ENCODE data around the gene CACNA1B. TPM values are rescaled to one million over a fixed set of nuclear protein-coding genes. Genes with fewer than 3 reads are reported as not detected.

The CACNA1B gene
- total RNA-seq, 1 experiment from 2014 or later, result 7.8 TPM

DNA sequence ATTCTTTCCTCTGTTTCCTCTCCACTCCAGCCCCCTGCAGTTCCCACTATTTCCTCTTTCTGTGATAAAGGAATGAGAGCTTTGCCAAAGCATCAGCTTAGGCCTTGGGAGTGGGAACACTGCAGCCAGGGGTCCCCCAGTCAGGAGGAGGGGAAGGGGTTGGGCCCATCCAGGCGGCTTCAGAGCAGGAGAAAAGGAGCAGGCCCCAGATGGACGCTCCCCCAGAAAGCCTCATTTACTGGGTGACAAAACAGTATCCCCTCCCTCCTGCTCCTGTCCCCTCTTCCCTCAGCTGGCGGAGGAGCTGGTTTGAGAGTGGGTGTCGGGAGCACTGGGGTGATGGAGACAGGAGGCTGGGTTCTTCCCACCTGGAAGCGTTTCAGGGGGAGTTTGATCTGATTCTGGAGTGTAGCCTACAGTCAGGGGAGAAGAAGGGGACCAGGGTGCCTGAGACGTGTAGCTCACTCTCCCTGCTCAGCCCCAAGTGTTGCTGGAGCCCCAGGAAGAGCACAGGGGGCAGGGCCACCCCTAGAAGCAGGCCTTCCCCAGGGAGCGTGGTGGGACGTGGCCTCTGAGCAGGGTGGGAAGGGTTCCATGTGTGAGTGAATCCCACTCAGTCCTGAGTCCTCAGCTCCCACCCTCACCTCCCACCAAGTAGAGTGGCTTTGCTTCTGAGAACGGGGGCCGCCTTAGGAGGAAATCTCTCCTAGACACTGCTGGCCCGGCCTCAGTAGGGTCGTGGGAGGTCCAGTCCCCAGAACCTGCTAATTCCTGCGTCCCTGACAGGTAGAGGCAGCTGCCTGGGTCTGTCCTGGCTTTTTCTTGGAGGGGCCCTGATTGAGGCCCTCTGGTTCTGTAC is 173.1 kb downstream of the CACNA1B start:
- TF ChIP-seq, protein P1, sequence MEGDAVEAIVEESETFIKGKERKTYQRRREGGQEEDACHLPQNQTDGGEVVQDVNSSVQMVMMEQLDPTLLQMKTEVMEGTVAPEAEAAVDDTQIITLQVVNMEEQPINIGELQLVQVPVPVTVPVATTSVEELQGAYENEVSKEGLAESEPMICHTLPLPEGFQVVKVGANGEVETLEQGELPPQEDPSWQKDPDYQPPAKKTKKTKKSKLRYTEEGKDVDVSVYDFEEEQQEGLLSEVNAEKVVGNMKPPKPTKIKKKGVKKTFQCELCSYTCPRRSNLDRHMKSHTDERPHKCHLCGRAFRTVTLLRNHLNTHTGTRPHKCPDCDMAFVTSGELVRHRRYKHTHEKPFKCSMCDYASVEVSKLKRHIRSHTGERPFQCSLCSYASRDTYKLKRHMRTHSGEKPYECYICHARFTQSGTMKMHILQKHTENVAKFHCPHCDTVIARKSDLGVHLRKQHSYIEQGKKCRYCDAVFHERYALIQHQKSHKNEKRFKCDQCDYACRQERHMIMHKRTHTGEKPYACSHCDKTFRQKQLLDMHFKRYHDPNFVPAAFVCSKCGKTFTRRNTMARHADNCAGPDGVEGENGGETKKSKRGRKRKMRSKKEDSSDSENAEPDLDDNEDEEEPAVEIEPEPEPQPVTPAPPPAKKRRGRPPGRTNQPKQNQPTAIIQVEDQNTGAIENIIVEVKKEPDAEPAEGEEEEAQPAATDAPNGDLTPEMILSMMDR (conservative IDR thresholded peaks at IDR 0.05), result no peak
- Histone ChIP-seq H3K79me1 (ENCODE audit: insufficient read depth, low read depth, low read length, poor library complexity, severe bottlenecking) (no peaks in the 10 kb centered on the region), H3K4me1 (ENCODE audit: insufficient read depth, low read length) (no peaks in the 10 kb centered on the region), H4K20me1 (ENCODE audit: control insufficient read depth, insufficient read depth, insufficient read length) (no peaks in the 10 kb centered on the region), H2AFZ (ENCODE audit: low read length) (no peak overlapping the region), H3K4me2 (ENCODE audit: insufficient read depth, insufficient read length, low read length) (no peak overlapping the region), H3K27me3 (ENCODE audit: insufficient read depth, low read length) (no peaks in the 10 kb centered on the region), H3K14ac (ENCODE audit: insufficient read depth, low read length) (no peak overlapping the region), H3K9me3 (ENCODE audit: control insufficient read depth, low read depth, low read length) (no peaks in the 10 kb centered on the region), H2AK5ac (ENCODE audit: insufficient read length, low read length) (no peak overlapping the region), H2BK20ac (ENCODE audit: low read depth, low read length, poor library complexity, severe bottlenecking) (no peak overlapping the region), H3K18ac (ENCODE audit: insufficient read length, low read depth, low read length) (no peak overlapping the region), H4K8ac (replicated peaks; ENCODE audit: insufficient read length, low read depth, low read length) (no peak overlapping the region), H3T11ph (ENCODE audit: low read length) (no peak overlapping the region), H2BK5ac (ENCODE audit: insufficient read length, low read length) (no peak overlapping the region), H3K27ac (ENCODE audit: insufficient read length, low read depth, low read length) (no peak overlapping the region), H2BK15ac (ENCODE audit: low read depth, low read length) (no peak overlapping the region), H3K23ac (ENCODE audit: insufficient read length, low read depth, low read length) (no peak overlapping the region), H4K5ac (ENCODE audit: insufficient read length, low read depth, low read length) (no peak overlapping the region), H3K56ac (ENCODE audit: insufficient read length, low read depth, low read length) (no peak overlapping the region), H4K91ac (ENCODE audit: insufficient read length, low read depth, low read length) (no peak overlapping the region), H3K23me2 (ENCODE audit: insufficient read length, low read depth, low read length, poor library complexity, severe bottlenecking) (no peaks in the 10 kb centered on the region), H3K4ac (ENCODE audit: low read depth, low read length) (no peak overlapping the region), H3K79me2 (ENCODE audit: insufficient read depth, low read length) (no peaks in the 10 kb centered on the region), H2BK120ac (ENCODE audit: low read depth, low read length, poor library complexity, severe bottlenecking) (no peak overlapping the region), H3K9ac (ENCODE audit: extremely low read depth, insufficient read length, low read length) (no peak overlapping the region), H2BK12ac (ENCODE audit: insufficient read length, low read depth, low read length) (no peak overlapping the region)
- no peaks in the 10 kb centered on the region for H3K9me3 Mint-ChIP-seq
- peaks cover 13 to 38% (median 19%) of the 10 kb centered on the region in 3 experiments; a peak in 6 of 7 replicates for H3K36me3 Mint-ChIP-seq (ENCODE audit: insufficient read depth in 1 of 3, low read depth in 3 of 3)
- H3K4me3 Mint-ChIP-seq, result no peak overlapping the region
- peak overlapping the region in 1 of 3 experiments; percentile 75; a peak in 1 of 7 replicates for H3K27ac Mint-ChIP-seq
- WGBS (ENCODE audit: extremely low coverage, insufficient read length, low lambda C conversion rate), result no CpG with 5 or more reads among the region's 13 CpGs
- H3K27me3 Mint-ChIP-seq (ENCODE audit: low read depth), result no peaks in the 10 kb centered on the region
- H3K4me1 Mint-ChIP-seq, result peaks cover 4 to 13% of the 10 kb centered on the region in 2 experiments
- DNase-seq, result no peak
